ENCODE results near the gene N4BP2.

The N4BP2 gene

DNA sequence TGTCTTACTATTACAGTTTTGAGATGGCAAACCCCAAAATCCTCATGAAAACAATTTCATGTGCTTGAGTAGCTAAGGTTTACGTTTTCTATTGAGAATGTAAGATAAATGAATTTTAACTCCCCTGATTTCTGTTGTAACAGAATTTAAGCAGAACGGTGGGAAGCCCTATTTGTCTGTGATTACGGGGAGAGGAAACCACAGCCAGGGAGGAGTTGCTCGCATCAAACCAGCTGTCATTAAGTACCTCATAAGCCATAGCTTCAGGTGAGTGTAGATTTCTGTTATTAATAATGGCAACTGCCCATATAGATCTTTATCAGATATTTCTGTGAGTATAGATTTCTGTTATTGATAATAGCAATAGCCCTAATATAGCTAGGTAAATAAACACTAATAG, 96.0 kb downstream of the N4BP2 start:
- TF ChIP-seq TCF12 (IDR thresholded peaks at IDR 0.05; ENCODE audit: low read depth) (no peak), TAF1 (IDR thresholded peaks at IDR 0.05; ENCODE audit: low read depth) (no peak), YY1 (IDR thresholded peaks at IDR 0.05; ENCODE audit: low read depth) (no peak), FOXM1 (IDR thresholded peaks at IDR 0.05; ENCODE audit: borderline replicate concordance, low read depth) (no peak), ZBTB7A (IDR thresholded peaks at IDR 0.05; ENCODE audit: low read depth) (no peak), NFIC (IDR thresholded peaks at IDR 0.05) (no peak), EP300 (IDR thresholded peaks at IDR 0.05; ENCODE audit: borderline replicate concordance) (no peak), RAD21 (IDR thresholded peaks at IDR 0.05; ENCODE audit: low read depth) (no peak), EGR1 (IDR thresholded peaks at IDR 0.05) (no peak), MAX (IDR thresholded peaks at IDR 0.05) (no peak)
- TF ChIP-seq, protein P1, sequence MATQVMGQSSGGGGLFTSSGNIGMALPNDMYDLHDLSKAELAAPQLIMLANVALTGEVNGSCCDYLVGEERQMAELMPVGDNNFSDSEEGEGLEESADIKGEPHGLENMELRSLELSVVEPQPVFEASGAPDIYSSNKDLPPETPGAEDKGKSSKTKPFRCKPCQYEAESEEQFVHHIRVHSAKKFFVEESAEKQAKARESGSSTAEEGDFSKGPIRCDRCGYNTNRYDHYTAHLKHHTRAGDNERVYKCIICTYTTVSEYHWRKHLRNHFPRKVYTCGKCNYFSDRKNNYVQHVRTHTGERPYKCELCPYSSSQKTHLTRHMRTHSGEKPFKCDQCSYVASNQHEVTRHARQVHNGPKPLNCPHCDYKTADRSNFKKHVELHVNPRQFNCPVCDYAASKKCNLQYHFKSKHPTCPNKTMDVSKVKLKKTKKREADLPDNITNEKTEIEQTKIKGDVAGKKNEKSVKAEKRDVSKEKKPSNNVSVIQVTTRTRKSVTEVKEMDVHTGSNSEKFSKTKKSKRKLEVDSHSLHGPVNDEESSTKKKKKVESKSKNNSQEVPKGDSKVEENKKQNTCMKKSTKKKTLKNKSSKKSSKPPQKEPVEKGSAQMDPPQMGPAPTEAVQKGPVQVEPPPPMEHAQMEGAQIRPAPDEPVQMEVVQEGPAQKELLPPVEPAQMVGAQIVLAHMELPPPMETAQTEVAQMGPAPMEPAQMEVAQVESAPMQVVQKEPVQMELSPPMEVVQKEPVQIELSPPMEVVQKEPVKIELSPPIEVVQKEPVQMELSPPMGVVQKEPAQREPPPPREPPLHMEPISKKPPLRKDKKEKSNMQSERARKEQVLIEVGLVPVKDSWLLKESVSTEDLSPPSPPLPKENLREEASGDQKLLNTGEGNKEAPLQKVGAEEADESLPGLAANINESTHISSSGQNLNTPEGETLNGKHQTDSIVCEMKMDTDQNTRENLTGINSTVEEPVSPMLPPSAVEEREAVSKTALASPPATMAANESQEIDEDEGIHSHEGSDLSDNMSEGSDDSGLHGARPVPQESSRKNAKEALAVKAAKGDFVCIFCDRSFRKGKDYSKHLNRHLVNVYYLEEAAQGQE (IDR thresholded peaks at IDR 0.05; ENCODE audit: low read depth), result no peak

DNA sequence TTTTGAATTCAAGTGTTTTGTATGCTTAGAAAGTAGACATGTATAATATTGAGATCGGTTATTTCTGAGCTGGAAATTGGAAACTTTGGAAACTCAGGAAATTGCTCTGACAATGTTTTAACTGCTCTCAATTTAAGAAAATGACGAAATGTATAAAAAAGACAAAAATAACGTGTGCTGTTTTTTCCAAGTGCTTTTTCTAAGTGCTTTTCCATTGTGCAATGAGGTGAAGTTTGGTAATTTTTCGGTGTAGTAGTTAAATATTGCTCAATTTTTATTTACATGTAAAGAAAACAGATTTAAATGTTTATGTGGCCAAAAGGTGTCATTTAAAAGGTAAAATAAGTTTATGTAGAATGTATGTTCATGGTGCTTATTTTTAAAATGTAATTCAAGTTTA, 100.8 kb downstream of the N4BP2 start:
- TF ChIP-seq EP300 (IDR thresholded peaks at IDR 0.05; ENCODE audit: borderline replicate concordance), result no peak
- no peak for TF ChIP-seq USF1 (IDR thresholded peaks at IDR 0.05)
- no peak for TF ChIP-seq CEBPB (IDR thresholded peaks at IDR 0.05)
- no peak for TF ChIP-seq CREB1 (IDR thresholded peaks at IDR 0.05; ENCODE audit: low read depth)
- TF ChIP-seq FOXM1 (IDR thresholded peaks at IDR 0.05; ENCODE audit: borderline replicate concordance, low read depth), result no peak
- no peak for TF ChIP-seq NFIC (IDR thresholded peaks at IDR 0.05)
- TF ChIP-seq, protein P1 (IDR thresholded peaks at IDR 0.05; ENCODE audit: low read depth), result no peak
- no peak for TF ChIP-seq TCF12 (IDR thresholded peaks at IDR 0.05; ENCODE audit: low read depth)
- TF ChIP-seq EGR1 (IDR thresholded peaks at IDR 0.05), result no peak
- TF ChIP-seq RAD21 (IDR thresholded peaks at IDR 0.05; ENCODE audit: low read depth), result no peak
- TF ChIP-seq YY1 (IDR thresholded peaks at IDR 0.05; ENCODE audit: low read depth), result no peak
- TF ChIP-seq ZBTB7A (IDR thresholded peaks at IDR 0.05; ENCODE audit: low read depth), result no peak
- no peak for TF ChIP-seq TEAD4 (IDR thresholded peaks at IDR 0.05)
- TF ChIP-seq MAX (IDR thresholded peaks at IDR 0.05), result no peak
- no peak for TF ChIP-seq TAF1 (IDR thresholded peaks at IDR 0.05; ENCODE audit: low read depth)

DNA sequence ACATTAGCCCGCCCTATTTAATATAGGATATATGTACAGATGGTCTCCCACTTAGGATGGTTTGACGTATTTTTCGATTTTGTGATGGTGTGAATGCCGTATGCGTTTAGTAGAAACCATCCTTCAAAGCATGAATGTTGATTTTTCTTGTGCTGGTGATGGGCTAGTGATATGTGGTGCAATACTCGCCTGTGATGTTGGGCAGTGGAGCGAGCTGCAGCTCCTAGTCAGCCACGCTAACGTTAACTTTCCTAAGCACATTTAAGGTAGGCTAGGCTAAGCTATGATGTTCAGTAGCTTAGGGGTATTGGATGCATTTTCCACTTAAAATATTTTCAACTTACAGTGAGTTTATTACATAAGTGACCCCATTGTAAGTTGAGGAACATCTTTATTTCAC, 103.6 kb downstream of the N4BP2 start:
- TF ChIP-seq ZBTB7A (IDR thresholded peaks at IDR 0.05; ENCODE audit: low read depth) (no peak), EGR1 (IDR thresholded peaks at IDR 0.05) (no peak), CEBPB (IDR thresholded peaks at IDR 0.05) (no peak), MAX (IDR thresholded peaks at IDR 0.05) (no peak), USF1 (IDR thresholded peaks at IDR 0.05) (no peak), TEAD4 (IDR thresholded peaks at IDR 0.05) (no peak), EP300 (IDR thresholded peaks at IDR 0.05; ENCODE audit: borderline replicate concordance) (no peak)

DNA sequence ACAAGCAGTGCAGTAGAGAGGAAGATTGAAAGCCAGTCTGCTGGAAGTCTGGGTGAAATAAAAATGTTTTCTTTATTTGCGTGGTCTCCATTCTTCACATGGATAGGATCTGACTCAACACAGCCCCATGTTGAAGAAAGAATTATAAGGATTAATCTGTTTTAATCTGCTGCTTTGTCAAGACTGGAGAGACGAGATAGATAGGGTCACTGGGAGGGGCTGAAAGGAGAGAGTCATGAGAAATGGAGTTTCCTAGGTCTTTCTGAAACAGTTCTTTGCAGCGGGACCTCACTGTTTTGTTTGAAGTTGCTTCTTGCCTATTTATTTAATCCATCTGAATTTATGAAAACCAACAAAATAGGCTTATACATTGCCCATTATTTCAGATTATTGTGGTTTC, 107.8 kb downstream of the N4BP2 start:
- no peak for TF ChIP-seq EP300 (IDR thresholded peaks at IDR 0.05; ENCODE audit: borderline replicate concordance)
- TF ChIP-seq YY1 (IDR thresholded peaks at IDR 0.05; ENCODE audit: low read depth), result no peak
- no peak for TF ChIP-seq ZBTB7A (IDR thresholded peaks at IDR 0.05; ENCODE audit: low read depth)
- TF ChIP-seq FOXM1 (IDR thresholded peaks at IDR 0.05; ENCODE audit: borderline replicate concordance, low read depth), result no peak
- TF ChIP-seq, protein P1 (IDR thresholded peaks at IDR 0.05; ENCODE audit: low read depth), result no peak
- no peak for TF ChIP-seq CREB1 (IDR thresholded peaks at IDR 0.05; ENCODE audit: low read depth)
- TF ChIP-seq RAD21 (IDR thresholded peaks at IDR 0.05; ENCODE audit: low read depth), result no peak
- no peak for TF ChIP-seq CEBPB (IDR thresholded peaks at IDR 0.05)
- no peak for TF ChIP-seq EGR1 (IDR thresholded peaks at IDR 0.05)
- no peak for TF ChIP-seq TEAD4 (IDR thresholded peaks at IDR 0.05)
- TF ChIP-seq TAF1 (IDR thresholded peaks at IDR 0.05; ENCODE audit: low read depth), result no peak
- no peak for TF ChIP-seq TCF12 (IDR thresholded peaks at IDR 0.05; ENCODE audit: low read depth)
- no peak for TF ChIP-seq NFIC (IDR thresholded peaks at IDR 0.05)
- no peak for TF ChIP-seq MAX (IDR thresholded peaks at IDR 0.05)
- no peak for TF ChIP-seq USF1 (IDR thresholded peaks at IDR 0.05)

All from Ishikawa (cell line).